HTERT RPE-1 (cell line): Measurements from ENCODE around the gene MMRN2.

Experiments used
- in situ Hi-C: fragments of 300-500 bp; cut with MboI; formaldehyde crosslinking; loops from 4 replicates; pipeline ENCODE4 v1.14.3; 2020; ENCODE audit warnings: low sequenced_read_pairs

Gene MMRN2

DNA sequence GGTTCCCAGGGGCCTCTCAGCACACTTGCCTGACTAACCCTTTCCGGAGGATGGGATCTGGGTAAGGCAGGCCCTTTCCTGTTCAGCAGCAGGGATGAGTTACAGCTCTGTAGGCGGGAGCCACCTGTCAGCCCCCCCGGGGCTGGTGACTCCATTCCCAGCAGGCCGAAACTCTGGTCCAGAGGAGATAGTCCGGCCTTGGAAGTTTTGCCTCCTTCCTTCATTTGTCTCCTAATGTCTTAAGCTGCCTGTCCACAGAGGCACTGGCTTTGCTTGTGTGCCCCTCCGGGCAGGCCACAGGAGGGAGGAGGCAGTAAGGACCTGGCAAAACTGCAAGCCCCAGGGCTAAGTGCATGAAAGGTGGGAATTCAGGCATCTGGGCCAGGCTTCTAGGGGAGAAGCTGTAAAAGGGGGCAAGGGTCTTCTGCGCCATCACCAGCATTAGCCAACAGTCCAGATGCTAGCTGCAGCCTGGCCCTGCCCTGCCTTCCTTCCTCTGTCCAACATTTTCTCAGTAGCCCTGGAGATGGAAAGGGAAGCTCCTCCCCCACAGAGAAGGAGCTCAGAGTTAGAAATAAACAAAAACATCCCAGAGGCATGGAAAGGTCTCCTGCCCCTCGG lies 12.1 kb upstream of the MMRN2 start:
- in situ Hi-C loops = no loop called here

DNA sequence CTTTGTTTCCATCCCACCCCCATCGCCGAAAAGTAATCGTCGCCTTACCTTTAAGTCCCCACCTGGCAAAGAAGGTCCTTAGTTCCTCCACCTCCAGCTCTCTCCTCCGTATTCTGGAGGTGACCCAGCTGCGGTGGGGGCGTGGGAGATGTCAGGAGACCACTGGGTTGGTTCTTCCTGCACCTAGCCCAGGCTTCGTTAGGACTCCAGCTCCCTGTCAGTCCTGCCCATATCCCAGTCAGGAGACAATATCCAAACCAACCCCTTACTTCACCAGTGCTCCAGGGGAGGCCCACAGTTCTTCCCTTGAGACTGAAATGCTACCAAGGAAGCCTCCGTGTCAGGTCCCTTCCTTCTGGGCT lies 11.6 kb upstream of the MMRN2 start:
- in situ Hi-C loops = no loop called here

- in situ Hi-C loops = no loop called here
Observed at GRCh38 chr10:86968271-86968993, 11.0 kb upstream of the MMRN2 start, which contains the start of gene ADIRF. ADIRF (plus strand) TSS chr10:86968482; CDS start chr10:86968545, 63 bp downstream.

- in situ Hi-C loops = no loop called here
Observed at GRCh38 chr10:86967481-86967941, 10.1 kb upstream of the MMRN2 start.

DNA sequence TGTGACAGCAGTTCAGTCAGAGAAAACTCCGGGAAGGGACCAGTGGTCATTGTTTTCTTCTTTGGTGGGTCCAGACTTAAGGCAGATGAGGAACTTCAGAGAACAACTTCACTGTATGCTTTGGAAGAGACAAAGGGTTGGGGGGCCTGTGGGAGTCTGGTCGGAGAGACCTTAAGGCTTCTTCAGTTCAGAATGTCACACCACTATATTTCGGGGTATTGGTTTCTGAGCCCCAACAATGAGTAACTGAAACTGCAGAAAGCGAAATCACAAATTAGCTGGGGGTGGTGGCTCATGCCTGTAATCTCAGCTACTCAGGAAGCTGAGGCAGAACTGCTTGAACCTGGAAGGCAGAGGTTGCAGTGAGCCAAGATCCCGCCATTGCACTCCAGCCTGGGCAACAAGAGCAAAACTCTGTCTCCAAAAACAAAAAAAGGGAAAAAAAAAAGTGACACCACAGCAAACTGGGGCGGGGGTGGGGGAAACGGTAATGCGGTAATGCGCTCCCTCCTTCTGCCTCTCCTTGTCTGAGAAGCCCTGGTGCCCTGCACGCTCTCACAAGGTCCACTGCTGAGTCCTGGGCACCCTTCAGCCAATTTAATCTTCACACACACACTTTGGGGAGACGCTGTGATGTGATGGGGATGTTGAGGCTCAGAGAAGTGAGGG lies 8.7 kb upstream of the MMRN2 start:
- in situ Hi-C loops = no loop called here

- in situ Hi-C loops = no loop called here
Observed at GRCh38 chr10:86964847-86965190, 7.4 kb upstream of the MMRN2 start.

DNA sequence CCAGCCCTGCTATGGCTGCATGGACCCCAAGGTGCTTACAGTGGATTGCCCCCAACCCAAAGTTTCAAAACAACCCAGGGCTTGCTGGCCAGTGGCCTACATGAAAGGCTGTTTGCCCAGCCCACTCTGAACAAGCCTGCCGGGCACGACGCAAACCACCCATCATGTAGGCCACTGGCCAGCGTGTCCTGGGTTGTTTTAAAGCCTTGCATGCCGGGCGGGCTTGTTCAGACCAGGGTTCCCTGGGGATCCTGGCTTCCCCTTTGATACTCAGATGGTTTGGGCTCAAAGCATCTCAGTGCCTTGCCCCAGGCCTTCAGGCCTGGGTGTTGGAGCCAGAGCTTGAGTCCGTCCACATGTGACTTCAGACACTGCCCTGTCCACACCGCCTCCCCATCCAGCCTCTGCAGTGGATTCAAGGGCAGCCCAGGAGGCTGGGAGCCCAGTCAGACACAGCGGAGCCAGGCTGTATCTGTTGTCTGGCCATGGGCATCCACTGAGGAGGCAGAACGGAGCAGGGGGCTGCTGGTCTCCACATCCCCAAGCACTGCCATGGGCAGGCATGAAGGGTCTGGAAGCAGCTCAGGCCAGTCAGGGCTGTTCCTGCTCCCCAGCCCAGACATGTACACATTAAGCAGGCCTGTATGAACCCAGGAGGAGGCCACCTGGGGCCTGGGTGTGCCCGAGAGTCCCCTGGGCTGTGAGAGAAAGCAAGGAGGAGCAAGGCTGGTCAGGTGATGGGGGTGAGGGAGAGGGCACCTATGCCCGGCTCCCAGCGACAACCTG lies 6.8 kb upstream of the MMRN2 start:
- in situ Hi-C loops = no loop called here

- in situ Hi-C loops = no loop called here
Observed at GRCh38 chr10:86963341-86963919, 6.0 kb upstream of the MMRN2 start.

DNA sequence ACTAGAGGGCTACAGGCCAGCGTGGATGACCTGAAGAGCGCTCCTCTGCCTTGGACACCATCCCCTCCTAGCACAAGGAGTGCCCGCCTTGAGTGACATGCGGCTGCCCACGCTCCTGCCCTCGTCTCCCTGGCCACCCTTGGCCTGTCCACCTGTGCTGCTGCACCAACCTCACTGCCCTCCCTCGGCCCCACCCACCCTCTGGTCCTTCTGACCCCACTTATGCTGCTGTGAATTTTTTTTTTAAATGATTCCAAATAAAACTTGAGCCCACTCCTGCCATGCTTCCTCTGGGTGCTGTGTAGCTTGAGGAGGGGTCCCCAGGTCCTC lies 5.5 kb upstream of the MMRN2 start:
- in situ Hi-C loops = no loop called here

- in situ Hi-C loops = no loop called here
Observed at GRCh38 chr10:86962136-86962980, 4.9 kb upstream of the MMRN2 start.

DNA sequence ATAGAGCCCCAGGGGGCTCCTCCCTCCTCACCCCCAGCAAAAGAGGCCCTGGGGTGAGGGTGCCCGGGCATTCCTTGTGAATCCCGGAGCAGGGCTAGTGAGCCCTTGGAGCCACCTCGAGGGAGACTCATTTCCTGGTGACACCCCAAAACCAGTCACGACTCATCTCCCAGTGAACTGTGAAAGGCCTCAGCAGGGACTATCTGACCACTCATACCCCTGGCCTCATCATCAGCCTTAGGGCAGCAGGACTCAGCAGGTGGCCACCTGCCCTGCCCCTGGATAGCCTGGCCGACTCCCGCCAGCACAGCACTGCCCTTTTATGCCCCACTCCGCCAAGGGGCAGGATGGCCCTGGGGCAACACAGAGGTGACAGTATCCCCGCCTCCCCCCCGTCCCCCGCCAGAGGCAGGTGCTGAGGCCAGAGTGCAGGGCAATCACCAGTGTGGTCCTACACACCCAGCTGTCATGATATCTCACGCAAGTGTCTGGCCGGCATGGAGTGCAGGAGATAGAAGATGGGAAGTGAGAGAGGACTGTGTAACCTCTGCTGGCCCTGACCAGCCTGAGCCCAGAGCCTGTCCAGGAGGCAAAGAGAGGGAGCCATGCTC lies 4.2 kb upstream of the MMRN2 start:
- in situ Hi-C loops = no loop called here

DNA sequence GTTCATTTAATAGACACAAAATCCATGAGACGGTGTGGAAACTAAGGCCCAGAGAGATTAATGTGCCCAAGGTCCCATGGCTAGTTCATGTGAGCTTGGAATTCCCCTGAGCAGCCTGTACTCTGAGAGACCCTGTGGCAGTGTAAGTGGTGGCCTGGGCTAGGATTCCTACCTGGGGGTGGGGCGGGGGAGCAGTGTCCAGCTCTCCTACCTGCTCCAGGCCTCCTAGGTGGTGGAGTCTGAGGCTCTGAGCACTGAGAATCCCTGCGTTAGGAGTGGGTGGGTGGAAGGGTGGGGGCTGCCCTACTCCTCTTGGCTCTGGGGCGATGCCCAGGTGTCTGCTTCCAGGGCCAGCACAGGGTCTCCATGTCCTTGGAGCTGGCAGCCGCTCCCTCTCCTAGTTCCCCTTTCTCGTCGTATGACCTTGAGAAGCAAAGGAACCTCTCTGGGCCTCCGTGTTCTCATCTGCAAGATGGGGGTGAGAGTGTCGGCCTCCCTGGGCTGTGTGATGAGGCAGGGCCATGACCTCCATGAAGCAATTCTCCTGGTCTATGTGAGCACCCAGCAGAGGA lies 3.5 kb upstream of the MMRN2 start:
- in situ Hi-C loops = no loop called here

- in situ Hi-C loops = no loop called here
Observed at GRCh38 chr10:86960003-86960862, 2.8 kb upstream of the MMRN2 start.

DNA sequence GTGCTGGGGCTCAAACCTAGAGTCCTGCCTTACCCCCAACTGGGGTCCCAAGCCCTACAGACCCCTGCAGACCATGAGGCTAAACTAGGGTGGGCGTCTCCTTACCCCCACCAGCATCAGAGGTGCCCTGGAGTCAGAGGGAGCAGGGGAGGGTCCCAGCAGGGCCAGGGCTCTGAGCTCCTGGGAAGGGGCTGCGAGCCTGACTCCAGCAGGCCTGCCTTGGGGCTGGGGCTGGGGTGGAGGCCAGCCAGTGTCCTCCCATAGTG lies 2.3 kb upstream of the MMRN2 start:
- in situ Hi-C loops = no loop called here

DNA sequence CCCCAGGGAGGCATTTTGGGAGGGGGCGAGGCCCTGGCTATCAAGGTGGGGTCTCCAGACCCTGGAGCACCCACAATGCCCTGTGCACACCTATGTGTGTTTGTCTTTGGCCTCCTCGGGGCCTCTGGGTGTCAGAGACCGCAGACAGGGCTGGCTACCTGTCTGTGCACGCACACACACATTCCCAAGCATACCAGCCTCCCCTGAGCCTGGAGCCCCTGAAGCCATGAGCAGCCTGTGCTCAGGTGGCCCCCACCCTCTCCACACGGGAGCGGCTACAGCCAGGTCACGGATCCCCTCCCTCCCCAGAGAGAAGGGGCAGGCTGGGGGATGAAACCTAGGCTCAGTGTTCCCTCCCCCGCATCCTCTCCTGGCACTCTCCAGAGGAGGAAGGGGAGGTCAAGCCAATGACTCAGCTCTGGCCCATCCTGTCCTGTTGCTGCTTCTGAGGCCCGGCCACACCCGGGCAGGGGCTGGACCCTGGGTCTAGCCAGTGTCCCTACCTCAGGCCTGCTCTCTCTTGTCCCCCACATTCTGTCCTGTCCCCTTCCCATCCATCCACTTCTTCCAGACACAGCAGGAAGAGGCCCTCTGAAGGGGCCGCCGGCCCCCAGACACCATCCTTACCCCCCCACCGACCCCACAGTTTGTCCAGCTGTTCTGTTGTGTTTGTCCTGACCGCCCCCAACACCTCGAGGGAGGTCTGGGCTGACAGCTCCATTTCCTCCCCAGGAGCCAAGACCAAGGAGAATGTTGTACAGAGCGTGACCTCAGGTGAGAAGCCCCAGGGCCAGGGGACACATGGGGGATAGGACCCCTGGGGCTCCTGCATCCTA lies 1.7 kb upstream of the MMRN2 start:
- in situ Hi-C loops = no loop called here

GRCh38 chr10:86958116-86958900 lies 893 bp upstream of the MMRN2 start, which contains the start of gene SNCG:
SNCG (plus strand) TSS chr10:86958599; CDS start chr10:86958698, 99 bp downstream.
- in situ Hi-C loops = no loop called here

DNA sequence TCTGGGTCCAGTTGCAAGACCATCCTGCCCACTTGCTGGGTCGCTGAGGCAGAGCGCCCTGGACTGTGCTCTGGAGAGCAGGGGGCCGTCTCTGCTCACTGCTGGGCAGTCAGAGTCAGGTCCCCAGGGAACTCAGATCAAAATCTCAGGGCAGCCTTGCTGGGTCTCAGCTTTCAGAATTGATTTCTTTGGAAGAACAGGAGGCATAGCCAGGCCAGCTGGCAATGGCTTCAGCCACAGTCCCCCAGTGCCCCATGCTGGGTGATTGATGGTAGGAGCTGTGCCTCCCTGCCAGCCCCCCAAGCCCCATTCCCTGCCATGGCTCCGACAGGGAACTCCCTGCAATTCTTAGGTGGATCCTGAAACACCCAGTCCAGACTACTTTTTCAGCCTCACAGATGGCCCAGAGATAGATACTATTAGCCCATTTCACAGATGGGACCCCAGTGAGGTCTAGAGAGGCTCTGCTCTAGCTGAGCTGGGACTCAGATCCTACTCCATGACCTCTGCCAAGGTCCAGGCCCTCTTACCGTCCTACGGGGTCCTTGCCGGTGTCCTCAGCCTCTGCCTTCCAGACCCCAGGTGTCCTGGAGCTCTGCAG lies 467 bp downstream of the MMRN2 start:
- in situ Hi-C loops = no loop called here
